SW 1271 (cell line): Measurements from ENCODE around the gene SPTY2D1.

Experiments used
- DNase-seq, 2 experiments: peaks; one replicate each; lab custom pipeline; 2025; lab: John Stamatoyannopoulos, UW

The SPTY2D1 gene

DNA sequence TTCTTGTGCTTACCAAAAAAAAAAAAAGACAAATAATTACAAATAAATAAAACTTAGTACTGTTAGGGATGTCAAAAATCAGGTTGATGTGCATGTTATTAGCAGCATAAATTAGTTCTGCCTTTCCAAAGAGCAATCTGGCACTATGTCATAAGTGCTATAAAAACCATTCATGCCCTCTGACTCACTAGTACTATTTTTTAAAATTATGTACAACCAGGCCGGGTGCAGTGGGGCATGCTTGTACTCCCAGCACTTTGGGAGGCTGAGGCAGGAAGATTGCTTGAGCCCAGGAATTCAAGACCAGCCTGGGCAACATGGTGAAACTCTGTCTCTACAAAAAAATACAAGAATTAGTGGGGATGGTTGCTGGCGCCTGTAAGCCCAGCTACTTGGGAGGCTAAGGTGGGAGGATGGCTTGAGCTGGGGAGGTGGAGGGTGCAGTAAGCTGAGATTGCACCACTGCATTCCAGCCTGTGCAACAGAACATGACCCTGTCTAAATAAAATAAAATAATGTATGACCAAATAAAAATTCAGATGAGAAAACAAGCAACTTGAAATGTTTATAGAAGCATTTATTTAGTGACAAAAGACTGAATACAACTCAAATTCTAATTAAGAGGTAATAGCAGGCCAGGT, 70.9 kb downstream of the SPTY2D1 start:
- DNase-seq: no peak
